ENCODE data around the gene ACOT7. TPM values are rescaled to one million over a fixed set of nuclear protein-coding genes. Genes with fewer than 3 reads are reported as not detected.

The ACOT7 gene
- total RNA-seq, 2 experiments from 2014 or later = 23.4 to 53.6 TPM

DNA sequence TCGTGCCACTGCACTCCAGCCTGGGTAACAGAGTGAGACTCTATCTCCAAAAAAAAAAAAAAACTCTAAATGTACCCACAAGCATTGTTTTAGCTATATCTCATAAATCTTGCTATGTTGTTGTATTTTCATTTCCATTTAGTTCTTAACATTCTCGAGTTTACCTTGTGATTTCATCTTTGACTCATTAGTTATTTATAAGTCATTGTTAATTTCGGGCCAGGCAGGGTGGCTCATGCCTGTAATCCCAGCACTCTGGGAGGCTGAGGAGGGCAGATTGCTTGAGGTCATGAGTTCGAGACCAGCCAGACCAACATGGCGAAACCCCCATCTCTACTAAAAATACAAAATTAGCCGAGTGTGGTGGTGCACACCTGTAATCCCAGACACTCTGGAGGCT is 14.5 kb upstream of the ACOT7 start:
- CTCF ChIA-PET (ENCODE audit: unreplicated experiment) = no interaction called here
- no peaks in the 10 kb centered on the region for H3K9me2 ChIP-seq (ENCODE audit: insufficient read depth, low read length)
- H3K4me3 ChIP-seq (ENCODE audit: low read depth, low read length, poor library complexity, severe bottlenecking) = no peak overlapping the region
- H3K79me2 ChIP-seq (ENCODE audit: insufficient read depth, low read depth, low read length) = no peaks in the 10 kb centered on the region
- no peak overlapping the region for H2AFZ ChIP-seq (ENCODE audit: low read length)
- no peak overlapping the region for H3K4me2 ChIP-seq (ENCODE audit: low read length)
- no peaks in the 10 kb centered on the region for H3K4me1 ChIP-seq (ENCODE audit: insufficient read depth, low read length, poor library complexity, severe bottlenecking)
- POLR2A ChIA-PET = interaction anchor here (0.7 kb wide), 1 partner anchor 170 kb away, joined by 4 read pairs; no protein-coding TSS in a partner anchor
- TF ChIP-seq, protein P1, sequence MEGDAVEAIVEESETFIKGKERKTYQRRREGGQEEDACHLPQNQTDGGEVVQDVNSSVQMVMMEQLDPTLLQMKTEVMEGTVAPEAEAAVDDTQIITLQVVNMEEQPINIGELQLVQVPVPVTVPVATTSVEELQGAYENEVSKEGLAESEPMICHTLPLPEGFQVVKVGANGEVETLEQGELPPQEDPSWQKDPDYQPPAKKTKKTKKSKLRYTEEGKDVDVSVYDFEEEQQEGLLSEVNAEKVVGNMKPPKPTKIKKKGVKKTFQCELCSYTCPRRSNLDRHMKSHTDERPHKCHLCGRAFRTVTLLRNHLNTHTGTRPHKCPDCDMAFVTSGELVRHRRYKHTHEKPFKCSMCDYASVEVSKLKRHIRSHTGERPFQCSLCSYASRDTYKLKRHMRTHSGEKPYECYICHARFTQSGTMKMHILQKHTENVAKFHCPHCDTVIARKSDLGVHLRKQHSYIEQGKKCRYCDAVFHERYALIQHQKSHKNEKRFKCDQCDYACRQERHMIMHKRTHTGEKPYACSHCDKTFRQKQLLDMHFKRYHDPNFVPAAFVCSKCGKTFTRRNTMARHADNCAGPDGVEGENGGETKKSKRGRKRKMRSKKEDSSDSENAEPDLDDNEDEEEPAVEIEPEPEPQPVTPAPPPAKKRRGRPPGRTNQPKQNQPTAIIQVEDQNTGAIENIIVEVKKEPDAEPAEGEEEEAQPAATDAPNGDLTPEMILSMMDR (conservative IDR thresholded peaks at IDR 0.05; ENCODE audit: low read length) = no peak
- TF ChIP-seq EZH2phosphoT487 (IDR thresholded peaks at IDR 0.05; ENCODE audit: borderline replicate concordance, low read depth, low read length) = no peak
- H3K27ac ChIP-seq (ENCODE audit: low read depth, low read length, poor library complexity, severe bottlenecking) = no peak overlapping the region
- H4K20me1 ChIP-seq (ENCODE audit: insufficient read depth, low read length) = no peaks in the 10 kb centered on the region
- intact Hi-C loops (cut with micrococcal nuclease; ENCODE audit: unreplicated experiment) = loop anchor here (10.0 kb wide), 1 partner anchor 63 kb away; no protein-coding TSS in a partner anchor
- no TSS peak for BruUV-seq (replicated peaks)
- no peaks in the 10 kb centered on the region for H3K36me3 ChIP-seq (ENCODE audit: insufficient read depth, low read length)
- H3K9me3 ChIP-seq (ENCODE audit: low read length) = no peaks in the 10 kb centered on the region
- no peak for DNase-seq (ENCODE audit: low spot score)

DNA sequence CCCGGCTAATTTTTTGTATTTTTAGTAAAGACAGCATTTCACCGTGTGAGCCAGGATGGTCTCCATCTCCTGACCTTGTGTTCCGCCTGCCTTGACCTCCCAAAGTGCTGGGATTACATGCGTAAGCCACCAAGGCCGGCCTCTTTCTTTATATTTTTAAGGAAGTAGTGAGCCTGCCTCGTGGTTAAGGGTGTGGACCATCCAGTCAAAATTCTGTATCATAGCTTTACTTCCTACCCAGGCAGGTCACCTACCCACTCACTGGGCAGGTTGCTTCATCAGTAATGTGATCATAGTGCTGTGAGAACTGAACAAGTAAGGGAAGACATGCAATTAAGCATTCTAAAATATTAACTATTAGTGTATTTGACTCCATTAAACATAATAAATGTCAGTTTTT is 8.1 kb upstream of the ACOT7 start:
- Histone ChIP-seq H3K9me3 (ENCODE audit: low read length) (no peaks in the 10 kb centered on the region), H3K4me2 (ENCODE audit: low read length) (no peak overlapping the region), H3K9me2 (ENCODE audit: insufficient read depth, low read length) (no peaks in the 10 kb centered on the region), H3K79me2 (ENCODE audit: insufficient read depth, low read depth, low read length) (no peaks in the 10 kb centered on the region), H2AFZ (ENCODE audit: low read length) (no peak overlapping the region), H4K20me1 (ENCODE audit: insufficient read depth, low read length) (no peaks in the 10 kb centered on the region), H3K27ac (ENCODE audit: low read depth, low read length, poor library complexity, severe bottlenecking) (no peak overlapping the region), H3K4me1 (ENCODE audit: insufficient read depth, low read length, poor library complexity, severe bottlenecking) (no peaks in the 10 kb centered on the region), H3K36me3 (ENCODE audit: insufficient read depth, low read length) (no peaks in the 10 kb centered on the region), H3K4me3 (ENCODE audit: low read depth, low read length, poor library complexity, severe bottlenecking) (no peak overlapping the region)
- no peak for DNase-seq (ENCODE audit: low spot score)
- ChIA-PET CTCF (ENCODE audit: unreplicated experiment) (no interaction called here), POLR2A (interaction anchor here (0.6 kb wide), 1 partner anchor 41 kb away, joined by 3 read pairs; no protein-coding TSS in a partner anchor)
- no peak for TF ChIP-seq EZH2phosphoT487 (IDR thresholded peaks at IDR 0.05; ENCODE audit: borderline replicate concordance, low read depth, low read length)
- TF ChIP-seq, protein P1 (conservative IDR thresholded peaks at IDR 0.05; ENCODE audit: low read length) = no peak
- intact Hi-C loops (cut with micrococcal nuclease; ENCODE audit: unreplicated experiment) = loop anchor here (10.0 kb wide), 1 partner anchor 57 kb away; no protein-coding TSS in a partner anchor
- no TSS peak for BruUV-seq (replicated peaks)

DNA sequence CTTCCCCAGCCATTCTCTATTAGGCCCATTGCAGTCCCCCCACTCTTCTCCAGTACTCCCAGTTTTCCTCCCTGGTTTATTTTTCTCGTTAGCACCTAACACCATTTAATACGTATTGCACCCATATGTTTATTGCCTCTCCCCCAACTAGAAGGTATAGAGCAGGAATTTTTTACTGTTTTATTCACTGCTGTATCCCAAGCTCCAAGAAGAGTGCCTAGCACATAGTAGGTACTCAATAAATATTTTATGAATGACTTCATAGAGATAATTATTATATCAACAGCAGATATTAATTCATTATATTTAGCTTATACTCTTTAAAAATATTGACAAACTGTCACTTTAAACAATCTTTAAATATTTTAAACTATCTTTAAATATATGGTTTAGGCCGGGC is 5.7 kb upstream of the ACOT7 start:
- H3K4me3 ChIP-seq (ENCODE audit: low read depth, low read length, poor library complexity, severe bottlenecking) = no peak overlapping the region
- no peak overlapping the region for H3K4me2 ChIP-seq (ENCODE audit: low read length)
- H4K20me1 ChIP-seq (ENCODE audit: insufficient read depth, low read length) = no peaks in the 10 kb centered on the region
- no peak overlapping the region for H3K27ac ChIP-seq (ENCODE audit: low read depth, low read length, poor library complexity, severe bottlenecking)
- ChIA-PET CTCF (ENCODE audit: unreplicated experiment) (no interaction called here), POLR2A (no interaction called here)
- no peak for DNase-seq (ENCODE audit: low spot score)
- H3K9me3 ChIP-seq (ENCODE audit: low read length) = no peaks in the 10 kb centered on the region
- H2AFZ ChIP-seq (ENCODE audit: low read length) = no peak overlapping the region
- H3K4me1 ChIP-seq (ENCODE audit: insufficient read depth, low read length, poor library complexity, severe bottlenecking) = peaks cover 1% of the 10 kb centered on the region
- TF ChIP-seq, protein P1 (conservative IDR thresholded peaks at IDR 0.05; ENCODE audit: low read length) = no peak
- no peak for TF ChIP-seq EZH2phosphoT487 (IDR thresholded peaks at IDR 0.05; ENCODE audit: borderline replicate concordance, low read depth, low read length)
- intact Hi-C loops (cut with micrococcal nuclease; ENCODE audit: unreplicated experiment) = no loop called here
- no peaks in the 10 kb centered on the region for H3K36me3 ChIP-seq (ENCODE audit: insufficient read depth, low read length)
- no peaks in the 10 kb centered on the region for H3K79me2 ChIP-seq (ENCODE audit: insufficient read depth, low read depth, low read length)
- BruUV-seq (replicated peaks) = no TSS peak
- no peaks in the 10 kb centered on the region for H3K9me2 ChIP-seq (ENCODE audit: insufficient read depth, low read length)

Measured in OCI-LY7 (cell line).